Ishikawa (cell line): ENCODE measurements around the gene MAP1S.

Experiments
- CEBPB ChIP-seq: IDR thresholded peaks from 2 replicates; pipeline ENCODE4 v1.6.1; 2012
- CREB1 ChIP-seq: IDR thresholded peaks from 2 replicates; pipeline ENCODE4 v1.6.1; 2012; ENCODE audit warnings: low read depth
- EGR1 ChIP-seq: IDR thresholded peaks from 2 replicates; pipeline ENCODE4 v1.6.1; 2012
- EP300 ChIP-seq: IDR thresholded peaks from 2 replicates; pipeline ENCODE4 v1.6.1; 2012; ENCODE audit warnings: borderline replicate concordance
- FOXM1 ChIP-seq: IDR thresholded peaks from 2 replicates; pipeline ENCODE4 v1.6.1; 2012; ENCODE audit warnings: low read depth, borderline replicate concordance
- MAX ChIP-seq: IDR thresholded peaks from 2 replicates; pipeline ENCODE4 v1.6.1; 2012
- NFIC ChIP-seq: IDR thresholded peaks from 2 replicates; pipeline ENCODE4 v1.6.1; 2012
- RAD21 ChIP-seq: IDR thresholded peaks from 2 replicates; pipeline ENCODE4 v1.6.1; 2012; ENCODE audit warnings: low read depth
- REST ChIP-seq: IDR thresholded peaks from 2 replicates; pipeline ENCODE4 v1.6.1; 2012; ENCODE audit warnings: low read depth, mild to moderate bottlenecking
- TAF1 ChIP-seq: IDR thresholded peaks from 2 replicates; pipeline ENCODE4 v1.6.1; 2012; ENCODE audit warnings: low read depth, mild to moderate bottlenecking
- TCF12 ChIP-seq: IDR thresholded peaks from 2 replicates; pipeline ENCODE4 v1.6.1; 2012; ENCODE audit warnings: low read depth
- TEAD4 ChIP-seq: IDR thresholded peaks from 2 replicates; pipeline ENCODE4 v1.6.1; 2012
- USF1 ChIP-seq: IDR thresholded peaks from 2 replicates; pipeline ENCODE4 v1.6.1; 2012
- YY1 ChIP-seq: IDR thresholded peaks from 2 replicates; pipeline ENCODE4 v1.6.1; 2012; ENCODE audit warnings: low read depth
- ZBTB7A ChIP-seq: IDR thresholded peaks from 2 replicates; pipeline ENCODE4 v1.6.1; 2012; ENCODE audit warnings: low read depth

MAP1S gene

GRCh38 chr19:17770613-17771012 is 51.3 kb downstream of the MAP1S start:
- no peak for TF ChIP-seq TCF12
- TF ChIP-seq USF1, result no peak
- TF ChIP-seq TAF1, result no peak
- TF ChIP-seq NFIC, result no peak
- no peak for TF ChIP-seq ZBTB7A
- TF ChIP-seq EP300, result no peak
- no peak for TF ChIP-seq MAX
- no peak for TF ChIP-seq EGR1
- no peak for TF ChIP-seq CEBPB

- TF ChIP-seq USF1 (peak; percentile 79), NFIC (no peak)
Measured at GRCh38 chr19:17772172-17772571, 52.9 kb downstream of the MAP1S start.

GRCh38 chr19:17775245-17775927 is 56.1 kb downstream of the MAP1S start:
- TF ChIP-seq RAD21, result peak; percentile 66
- TF ChIP-seq EP300, result no peak

- TF ChIP-seq NFIC (no peak), REST (no peak), YY1 (no peak), ZBTB7A (no peak), EGR1 (no peak), CEBPB (no peak), FOXM1 (no peak), TEAD4 (no peak), CREB1 (no peak), USF1 (no peak), TAF1 (no peak), TCF12 (no peak), EP300 (no peak), MAX (no peak), RAD21 (no peak)
Measured at GRCh38 chr19:17775991-17776803, 56.9 kb downstream of the MAP1S start.

GRCh38 chr19:17778251-17778967 is 59.1 kb downstream of the MAP1S start:
- TF ChIP-seq EP300 (0 out of 2 replicates have a peak, but pooled peaks have one; percentile 42), NFIC (no peak), TEAD4 (peak; percentile 59), REST (no peak), TAF1 (no peak), EGR1 (peak; percentile 40; the same call in 1 of the 2 replicates), FOXM1 (no peak), CREB1 (no peak), YY1 (peak; percentile 69; the same call in 1 of the 2 replicates), USF1 (no peak), RAD21 (no peak), TCF12 (peak; percentile 23; the same call in 1 of the 2 replicates), ZBTB7A (peak; percentile 63), MAX (peak; percentile 89)
